Gastroesophageal sphincter (tissue), 3 donors: Measurements from ENCODE around the gene LRRC8C.
A peak's percentile ranks its signal among the peaks of the same experiment; 100 is the strongest.

Experiments used
- EP300 ChIP-seq: sonication (generic); formaldehyde crosslinking; IDR thresholded peaks from one replicate; pipeline ENCODE4 v1.6.1; 2017; ENCODE audit warnings: antibody characterized with exemption, mild to moderate bottlenecking
- POLR2A ChIP-seq, 2 donors: fragments of 450-650 bp; IDR thresholded peaks; one replicate each; pipeline ENCODE4 v1.6.1; 2017; ENCODE audit warnings: antibody characterized with exemption in 2 of 2, mild to moderate bottlenecking in 2 of 2, moderate library complexity in 1 of 2
- POLR2AphosphoS5 ChIP-seq: sonication (generic); formaldehyde crosslinking; IDR thresholded peaks from one replicate; pipeline ENCODE4 v1.6.1; 2017; ENCODE audit warnings: antibody characterized with exemption
- TF ChIP-seq, protein P1 (sequence below), 4 experiments: fragments of 200-600 bp in 2 of 4; fragments of 450-650 bp in 2 of 4; sonication (generic) in 1 of 4; IDR thresholded peaks; one replicate each; pipeline ENCODE4 v1.5.1; 2017 to 2019; ENCODE audit warnings: antibody characterized with exemption in 4 of 4, mild to moderate bottlenecking in 2 of 4, moderate library complexity in 2 of 4

DNA sequence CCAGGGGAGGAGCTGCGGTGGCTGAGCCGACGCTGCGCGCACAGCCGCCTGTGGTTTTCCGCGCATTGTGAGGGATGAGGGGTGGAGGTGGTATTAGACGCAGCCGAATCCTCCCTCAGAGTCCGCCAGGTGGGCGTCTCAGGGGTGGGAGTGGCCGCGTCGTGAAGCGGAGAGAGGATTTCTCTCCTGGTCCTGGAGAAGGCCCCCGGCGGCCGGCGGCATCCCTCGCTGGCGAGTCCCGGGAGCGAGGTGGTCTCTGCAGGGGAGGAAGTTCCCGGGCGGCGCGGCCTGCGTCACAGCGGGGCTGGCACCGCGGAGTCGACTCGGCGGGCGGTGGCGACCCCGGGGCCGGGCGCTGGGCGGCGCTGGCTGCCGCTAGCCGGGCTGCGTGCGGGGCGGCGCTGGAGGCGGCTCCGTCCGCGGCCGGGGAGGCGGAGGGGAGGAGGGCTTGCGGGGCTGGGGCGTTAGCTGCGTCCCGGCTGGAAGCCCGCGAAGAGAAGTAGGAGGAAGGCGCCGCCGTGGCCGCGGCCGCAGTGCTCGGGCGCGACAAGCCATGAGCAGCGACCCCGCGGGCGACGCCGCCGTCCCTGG lies at the start of gene LRRC8C:
- TF ChIP-seq, protein P1, sequence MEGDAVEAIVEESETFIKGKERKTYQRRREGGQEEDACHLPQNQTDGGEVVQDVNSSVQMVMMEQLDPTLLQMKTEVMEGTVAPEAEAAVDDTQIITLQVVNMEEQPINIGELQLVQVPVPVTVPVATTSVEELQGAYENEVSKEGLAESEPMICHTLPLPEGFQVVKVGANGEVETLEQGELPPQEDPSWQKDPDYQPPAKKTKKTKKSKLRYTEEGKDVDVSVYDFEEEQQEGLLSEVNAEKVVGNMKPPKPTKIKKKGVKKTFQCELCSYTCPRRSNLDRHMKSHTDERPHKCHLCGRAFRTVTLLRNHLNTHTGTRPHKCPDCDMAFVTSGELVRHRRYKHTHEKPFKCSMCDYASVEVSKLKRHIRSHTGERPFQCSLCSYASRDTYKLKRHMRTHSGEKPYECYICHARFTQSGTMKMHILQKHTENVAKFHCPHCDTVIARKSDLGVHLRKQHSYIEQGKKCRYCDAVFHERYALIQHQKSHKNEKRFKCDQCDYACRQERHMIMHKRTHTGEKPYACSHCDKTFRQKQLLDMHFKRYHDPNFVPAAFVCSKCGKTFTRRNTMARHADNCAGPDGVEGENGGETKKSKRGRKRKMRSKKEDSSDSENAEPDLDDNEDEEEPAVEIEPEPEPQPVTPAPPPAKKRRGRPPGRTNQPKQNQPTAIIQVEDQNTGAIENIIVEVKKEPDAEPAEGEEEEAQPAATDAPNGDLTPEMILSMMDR (IDR thresholded peaks at IDR 0.05): peak in 3 of 4 experiments; percentile 55 to 72 (median 67)
- TF ChIP-seq POLR2A (IDR thresholded peaks at IDR 0.05) (peak; percentile 45 to 54), POLR2AphosphoS5 (no peak), EP300 (no peak)
